ENCODE measurements around the gene EPHB2. TPM values are rescaled to one million over a fixed set of nuclear protein-coding genes. Genes with fewer than 3 reads are reported as not detected.

Gene EPHB2
- total and polyA plus RNA-seq, 2 of the 13 experiments (the other 11 are each of a cell fraction or from before 2014, with no cell fraction given): 0.03 to 0.11 TPM

DNA sequence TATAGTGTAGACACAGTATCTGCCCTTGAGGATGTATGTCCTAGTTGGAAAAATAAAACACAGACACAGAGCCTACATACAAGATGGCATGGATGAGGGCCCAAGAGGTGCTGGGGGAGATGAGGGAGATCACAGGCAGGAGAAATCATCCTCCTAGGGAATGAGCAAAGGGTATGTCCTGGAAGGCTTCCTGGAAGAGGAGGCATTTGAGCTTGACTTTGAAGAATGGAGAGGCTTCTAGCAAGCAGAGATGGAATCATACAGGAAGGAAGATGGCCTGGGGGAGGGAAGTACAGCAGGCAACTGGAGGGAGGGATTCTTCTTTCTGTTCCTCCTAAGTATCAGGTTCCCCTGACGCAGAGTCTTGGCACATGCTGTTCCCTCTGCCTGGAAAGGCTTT is 158.7 kb downstream of the EPHB2 start:
- BruUV-seq (replicated peaks): no TSS peak
- ATAC-seq (no peak), DNase-seq (ENCODE audit: low spot score) (no peak), FAIRE-seq (no peak)
- Histone ChIP-seq H2AFZ (ENCODE audit: low read length) (no peak overlapping the region), H3K36me3 (replicated peaks in 1 of 2; ENCODE audit: control insufficient read depth in 1 of 2, insufficient read depth in 2 of 2, low read length in 2 of 2) (no peaks in the 10 kb centered on the region), H3K9me3 (ENCODE audit: low read length) (no peaks in the 10 kb centered on the region), H3K27me3 (ENCODE audit: control insufficient read depth in 1 of 2, insufficient read depth in 2 of 2, low read length in 2 of 2) (peaks cover 4 to 24% of the 10 kb centered on the region in 2 experiments; a peak in 3 of 5 replicates), H4K20me1 (ENCODE audit: insufficient read depth, low read length) (no peaks in the 10 kb centered on the region), H3K4me1 (ENCODE audit: insufficient read depth, low read length) (0 out of 2 replicates have a peak, but pooled peaks cover 7% of the 10 kb centered on the region), H3K27ac (ENCODE audit: extremely low read length, insufficient read depth, low read length) (no peak overlapping the region), H3K4me2 (ENCODE audit: low read depth, low read length) (no peak overlapping the region), H3K4me3 (replicated peaks in 1 of 3; ENCODE audit: insufficient read depth in 1 of 3, low read depth in 2 of 3, low read length in 3 of 3) (no peak overlapping the region), H3K79me2 (ENCODE audit: insufficient read depth, low read length) (no peaks in the 10 kb centered on the region), H3K9ac (ENCODE audit: insufficient read depth, low read depth, low read length) (no peak overlapping the region)
- intact Hi-C loops (cut with micrococcal nuclease; ENCODE audit: unreplicated experiment): no loop called here
- ChIA-PET CTCF (ENCODE audit: low intra/inter-chr PET ratio, low total read pairs) (no interaction called here), POLR2A (no interaction called here)
- 82% methylated on average over 1 of the region's 1 CpG for WGBS (ENCODE audit: low lambda C conversion rate)
- TF ChIP-seq DR1 (CRISPR knock-in tag; IDR thresholded peaks at IDR 0.05) (no peak), CEBPB (IDR thresholded peaks at IDR 0.05; ENCODE audit: borderline replicate concordance, low read depth, low read length) (no peak), MED1 (CRISPR knock-in tag; IDR thresholded peaks at IDR 0.05) (no peak), ZNF136 (CRISPR knock-in tag; IDR thresholded peaks at IDR 0.05; ENCODE audit: low read depth) (no peak)
- TF ChIP-seq, protein P1, sequence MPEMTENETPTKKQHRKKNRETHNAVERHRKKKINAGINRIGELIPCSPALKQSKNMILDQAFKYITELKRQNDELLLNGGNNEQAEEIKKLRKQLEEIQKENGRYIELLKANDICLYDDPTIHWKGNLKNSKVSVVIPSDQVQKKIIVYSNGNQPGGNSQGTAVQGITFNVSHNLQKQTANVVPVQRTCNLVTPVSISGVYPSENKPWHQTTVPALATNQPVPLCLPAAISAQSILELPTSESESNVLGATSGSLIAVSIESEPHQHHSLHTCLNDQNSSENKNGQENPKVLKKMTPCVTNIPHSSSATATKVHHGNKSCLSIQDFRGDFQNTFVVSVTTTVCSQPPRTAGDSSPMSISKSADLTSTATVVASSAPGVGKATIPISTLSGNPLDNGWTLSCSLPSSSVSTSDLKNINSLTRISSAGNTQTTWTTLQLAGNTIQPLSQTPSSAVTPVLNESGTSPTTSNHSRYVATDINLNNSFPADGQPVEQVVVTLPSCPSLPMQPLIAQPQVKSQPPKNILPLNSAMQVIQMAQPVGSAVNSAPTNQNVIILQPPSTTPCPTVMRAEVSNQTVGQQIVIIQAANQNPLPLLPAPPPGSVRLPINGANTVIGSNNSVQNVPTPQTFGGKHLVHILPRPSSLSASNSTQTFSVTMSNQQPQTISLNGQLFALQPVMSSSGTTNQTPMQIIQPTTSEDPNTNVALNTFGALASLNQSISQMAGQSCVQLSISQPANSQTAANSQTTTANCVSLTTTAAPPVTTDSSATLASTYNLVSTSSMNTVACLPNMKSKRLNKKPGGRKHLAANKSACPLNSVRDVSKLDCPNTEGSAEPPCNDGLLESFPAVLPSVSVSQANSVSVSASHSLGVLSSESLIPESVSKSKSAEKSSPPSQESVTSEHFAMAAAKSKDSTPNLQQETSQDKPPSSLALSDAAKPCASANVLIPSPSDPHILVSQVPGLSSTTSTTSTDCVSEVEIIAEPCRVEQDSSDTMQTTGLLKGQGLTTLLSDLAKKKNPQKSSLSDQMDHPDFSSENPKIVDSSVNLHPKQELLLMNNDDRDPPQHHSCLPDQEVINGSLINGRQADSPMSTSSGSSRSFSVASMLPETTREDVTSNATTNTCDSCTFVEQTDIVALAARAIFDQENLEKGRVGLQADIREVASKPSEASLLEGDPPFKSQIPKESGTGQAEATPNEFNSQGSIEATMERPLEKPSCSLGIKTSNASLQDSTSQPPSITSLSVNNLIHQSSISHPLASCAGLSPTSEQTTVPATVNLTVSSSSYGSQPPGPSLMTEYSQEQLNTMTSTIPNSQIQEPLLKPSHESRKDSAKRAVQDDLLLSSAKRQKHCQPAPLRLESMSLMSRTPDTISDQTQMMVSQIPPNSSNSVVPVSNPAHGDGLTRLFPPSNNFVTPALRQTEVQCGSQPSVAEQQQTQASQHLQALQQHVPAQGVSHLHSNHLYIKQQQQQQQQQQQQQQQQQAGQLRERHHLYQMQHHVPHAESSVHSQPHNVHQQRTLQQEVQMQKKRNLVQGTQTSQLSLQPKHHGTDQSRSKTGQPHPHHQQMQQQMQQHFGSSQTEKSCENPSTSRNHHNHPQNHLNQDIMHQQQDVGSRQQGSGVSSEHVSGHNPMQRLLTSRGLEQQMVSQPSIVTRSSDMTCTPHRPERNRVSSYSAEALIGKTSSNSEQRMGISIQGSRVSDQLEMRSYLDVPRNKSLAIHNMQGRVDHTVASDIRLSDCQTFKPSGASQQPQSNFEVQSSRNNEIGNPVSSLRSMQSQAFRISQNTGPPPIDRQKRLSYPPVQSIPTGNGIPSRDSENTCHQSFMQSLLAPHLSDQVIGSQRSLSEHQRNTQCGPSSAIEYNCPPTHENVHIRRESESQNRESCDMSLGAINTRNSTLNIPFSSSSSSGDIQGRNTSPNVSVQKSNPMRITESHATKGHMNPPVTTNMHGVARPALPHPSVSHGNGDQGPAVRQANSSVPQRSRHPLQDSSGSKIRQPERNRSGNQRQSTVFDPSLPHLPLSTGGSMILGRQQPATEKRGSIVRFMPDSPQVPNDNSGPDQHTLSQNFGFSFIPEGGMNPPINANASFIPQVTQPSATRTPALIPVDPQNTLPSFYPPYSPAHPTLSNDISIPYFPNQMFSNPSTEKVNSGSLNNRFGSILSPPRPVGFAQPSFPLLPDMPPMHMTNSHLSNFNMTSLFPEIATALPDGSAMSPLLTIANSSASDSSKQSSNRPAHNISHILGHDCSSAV (CRISPR knock-in tag; IDR thresholded peaks at IDR 0.05; ENCODE audit: borderline replicate concordance): no peak
- TF ChIP-seq, protein P2, sequence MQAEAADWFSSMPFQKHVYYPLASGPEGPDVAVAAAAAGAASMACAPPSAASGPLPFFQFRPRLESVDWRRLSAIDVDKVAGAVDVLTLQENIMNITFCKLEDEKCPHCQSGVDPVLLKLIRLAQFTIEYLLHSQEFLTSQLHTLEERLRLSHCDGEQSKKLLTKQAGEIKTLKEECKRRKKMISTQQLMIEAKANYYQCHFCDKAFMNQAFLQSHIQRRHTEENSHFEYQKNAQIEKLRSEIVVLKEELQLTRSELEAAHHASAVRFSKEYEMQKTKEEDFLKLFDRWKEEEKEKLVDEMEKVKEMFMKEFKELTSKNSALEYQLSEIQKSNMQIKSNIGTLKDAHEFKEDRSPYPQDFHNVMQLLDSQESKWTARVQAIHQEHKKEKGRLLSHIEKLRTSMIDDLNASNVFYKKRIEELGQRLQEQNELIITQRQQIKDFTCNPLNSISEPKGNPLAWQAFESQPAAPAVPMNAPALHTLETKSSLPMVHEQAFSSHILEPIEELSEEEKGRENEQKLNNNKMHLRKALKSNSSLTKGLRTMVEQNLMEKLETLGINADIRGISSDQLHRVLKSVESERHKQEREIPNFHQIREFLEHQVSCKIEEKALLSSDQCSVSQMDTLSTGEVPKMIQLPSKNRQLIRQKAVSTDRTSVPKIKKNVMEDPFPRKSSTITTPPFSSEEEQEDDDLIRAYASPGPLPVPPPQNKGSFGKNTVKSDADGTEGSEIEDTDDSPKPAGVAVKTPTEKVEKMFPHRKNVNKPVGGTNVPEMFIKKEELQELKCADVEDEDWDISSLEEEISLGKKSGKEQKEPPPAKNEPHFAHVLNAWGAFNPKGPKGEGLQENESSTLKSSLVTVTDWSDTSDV (CRISPR knock-in tag; IDR thresholded peaks at IDR 0.05): no peak
- TF ChIP-seq, protein P3, sequence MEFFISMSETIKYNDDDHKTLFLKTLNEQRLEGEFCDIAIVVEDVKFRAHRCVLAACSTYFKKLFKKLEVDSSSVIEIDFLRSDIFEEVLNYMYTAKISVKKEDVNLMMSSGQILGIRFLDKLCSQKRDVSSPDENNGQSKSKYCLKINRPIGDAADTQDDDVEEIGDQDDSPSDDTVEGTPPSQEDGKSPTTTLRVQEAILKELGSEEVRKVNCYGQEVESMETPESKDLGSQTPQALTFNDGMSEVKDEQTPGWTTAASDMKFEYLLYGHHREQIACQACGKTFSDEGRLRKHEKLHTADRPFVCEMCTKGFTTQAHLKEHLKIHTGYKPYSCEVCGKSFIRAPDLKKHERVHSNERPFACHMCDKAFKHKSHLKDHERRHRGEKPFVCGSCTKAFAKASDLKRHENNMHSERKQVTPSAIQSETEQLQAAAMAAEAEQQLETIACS (CRISPR knock-in tag; IDR thresholded peaks at IDR 0.05): no peak
- in situ Hi-C loops (cut with HindIII; ENCODE audit: extremely low pct_ligation_motif_present, low pct_unique_long_range_greater_than_20kb): no loop called here

All from HepG2 (cell line).